ENCODE data around the gene RAB8B.
"Not testable (repeated sequence)": the region's sequence is repeated elsewhere in the genome, so short reads cannot be mapped to it uniquely, and the experiment has no call there.

RAB8B gene

GRCh38 chr15:63203451-63204090 lies 14.2 kb downstream of the RAB8B start:
- no peak overlapping the region for H3K4me3 ChIP-seq (ENCODE audit: low read depth, low read length)

- H3K4me3 ChIP-seq (ENCODE audit: low read depth, low read length), result no peak overlapping the region
Measured at GRCh38 chr15:63206079-63206478, 16.7 kb downstream of the RAB8B start.

GRCh38 chr15:63208824-63209223 lies 19.4 kb downstream of the RAB8B start:
- H3K4me3 ChIP-seq (ENCODE audit: low read depth, low read length), result not testable (repeated sequence)

GRCh38 chr15:63210151-63211091 lies 21.0 kb downstream of the RAB8B start:
- no peak overlapping the region for H3K4me3 ChIP-seq (ENCODE audit: low read depth, low read length)

GRCh38 chr15:63211092-63211490 lies 21.7 kb downstream of the RAB8B start:
- H3K4me3 ChIP-seq (ENCODE audit: low read depth, low read length), result no peak overlapping the region

GRCh38 chr15:63211549-63211948 lies 22.1 kb downstream of the RAB8B start:
- H3K4me3 ChIP-seq (ENCODE audit: low read depth, low read length), result no peak overlapping the region

- H3K4me3 ChIP-seq (ENCODE audit: low read depth, low read length), result no peak overlapping the region
Measured at GRCh38 chr15:63212050-63213004, 22.9 kb downstream of the RAB8B start.

- H3K4me3 ChIP-seq (ENCODE audit: low read depth, low read length), result no peak overlapping the region
Measured at GRCh38 chr15:63218100-63218808, 28.8 kb downstream of the RAB8B start.

GRCh38 chr15:63219196-63219710 lies 29.8 kb downstream of the RAB8B start:
- H3K4me3 ChIP-seq (ENCODE audit: low read depth, low read length), result no peak overlapping the region

- no peak overlapping the region for H3K4me3 ChIP-seq (ENCODE audit: low read depth, low read length)
Measured at GRCh38 chr15:63221346-63221745, 31.9 kb downstream of the RAB8B start.

GRCh38 chr15:63223463-63223862 lies 34.1 kb downstream of the RAB8B start:
- no peak overlapping the region for H3K4me3 ChIP-seq (ENCODE audit: low read depth, low read length)

- no peak overlapping the region for H3K4me3 ChIP-seq (ENCODE audit: low read depth, low read length)
Measured at GRCh38 chr15:63225381-63225780, 36.0 kb downstream of the RAB8B start.

- H3K4me3 ChIP-seq (ENCODE audit: low read depth, low read length), result no peak overlapping the region
Measured at GRCh38 chr15:63226155-63226883, 36.9 kb downstream of the RAB8B start.

GRCh38 chr15:63226966-63227401 lies 37.6 kb downstream of the RAB8B start:
- no peak overlapping the region for H3K4me3 ChIP-seq (ENCODE audit: low read depth, low read length)

- no peak overlapping the region for H3K4me3 ChIP-seq (ENCODE audit: low read depth, low read length)
Measured at GRCh38 chr15:63227689-63228088, 38.3 kb downstream of the RAB8B start.

GRCh38 chr15:63231206-63231605 lies 41.8 kb downstream of the RAB8B start:
- no peak overlapping the region for H3K4me3 ChIP-seq (ENCODE audit: low read depth, low read length)

- H3K4me3 ChIP-seq (ENCODE audit: low read depth, low read length), result no peak overlapping the region
Measured at GRCh38 chr15:63231706-63232105, 42.3 kb downstream of the RAB8B start.

- no peak overlapping the region for H3K4me3 ChIP-seq (ENCODE audit: low read depth, low read length)
Measured at GRCh38 chr15:63232405-63232804, 43.0 kb downstream of the RAB8B start.

- no peak overlapping the region for H3K4me3 ChIP-seq (ENCODE audit: low read depth, low read length)
Measured at GRCh38 chr15:63232943-63233342, 43.5 kb downstream of the RAB8B start.

Measured in iPS-11a (cell line).